Measurements from ENCODE around the gene SYK. TPM values are rescaled to one million over a fixed set of nuclear protein-coding genes. Genes with fewer than 3 reads are reported as not detected.

Gene SYK
- total RNA-seq, 4 donors from 2014 or later = 7.0 to 16.6 (median 8.7) TPM

DNA sequence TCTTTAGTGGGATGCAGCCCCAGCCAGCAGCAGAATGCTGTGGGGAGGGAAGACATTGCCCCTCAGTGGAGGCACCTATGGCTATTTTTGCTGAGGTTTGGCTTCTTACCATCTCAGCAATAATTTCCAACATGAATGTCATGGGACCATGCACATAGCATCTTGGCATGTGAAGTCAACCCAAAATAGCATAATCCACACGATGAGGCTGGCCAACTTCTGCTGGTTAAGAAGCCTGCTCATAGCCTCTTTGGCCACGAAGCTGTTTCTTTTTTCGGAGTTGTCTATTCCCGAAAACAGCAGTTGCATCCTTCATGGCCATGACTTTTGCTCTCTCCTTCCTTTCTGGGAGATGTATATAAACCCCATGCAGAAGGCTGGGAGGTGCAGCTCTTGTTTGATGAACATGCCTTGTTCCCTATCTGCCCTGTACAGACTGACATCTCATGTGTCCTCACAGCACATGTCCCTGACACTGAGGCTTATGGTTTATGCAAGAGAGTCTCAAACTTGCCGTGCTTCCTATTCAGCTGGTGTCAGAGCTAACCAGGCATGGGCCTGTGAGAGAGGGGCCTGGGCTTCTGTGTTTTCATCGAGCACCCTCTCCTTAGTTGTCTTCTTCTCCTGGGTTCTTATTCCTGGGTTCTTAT lies 45.3 kb downstream of the SYK start:
- intact Hi-C loops (cut with DNase I) = no loop called here
- peaks cover 0 to 13% (median 6%) of the 10 kb centered on the region in 4 donors for H3K4me1 ChIP-seq
- no peak for DNase-seq (ENCODE audit: extremely low spot score)
- no peaks in the 10 kb centered on the region for H3K9me3 ChIP-seq
- no peak overlapping the region for H3K4me3 ChIP-seq
- H3K27me3 ChIP-seq = no peaks in the 10 kb centered on the region
- no peak for TF ChIP-seq POLR2AphosphoS5 (IDR thresholded peaks at IDR 0.05)
- TF ChIP-seq POLR2A (IDR thresholded peaks at IDR 0.05; ENCODE audit: low read depth) = no peak
- no peak for TF ChIP-seq EP300 (IDR thresholded peaks at IDR 0.05)
- TF ChIP-seq, protein P1, sequence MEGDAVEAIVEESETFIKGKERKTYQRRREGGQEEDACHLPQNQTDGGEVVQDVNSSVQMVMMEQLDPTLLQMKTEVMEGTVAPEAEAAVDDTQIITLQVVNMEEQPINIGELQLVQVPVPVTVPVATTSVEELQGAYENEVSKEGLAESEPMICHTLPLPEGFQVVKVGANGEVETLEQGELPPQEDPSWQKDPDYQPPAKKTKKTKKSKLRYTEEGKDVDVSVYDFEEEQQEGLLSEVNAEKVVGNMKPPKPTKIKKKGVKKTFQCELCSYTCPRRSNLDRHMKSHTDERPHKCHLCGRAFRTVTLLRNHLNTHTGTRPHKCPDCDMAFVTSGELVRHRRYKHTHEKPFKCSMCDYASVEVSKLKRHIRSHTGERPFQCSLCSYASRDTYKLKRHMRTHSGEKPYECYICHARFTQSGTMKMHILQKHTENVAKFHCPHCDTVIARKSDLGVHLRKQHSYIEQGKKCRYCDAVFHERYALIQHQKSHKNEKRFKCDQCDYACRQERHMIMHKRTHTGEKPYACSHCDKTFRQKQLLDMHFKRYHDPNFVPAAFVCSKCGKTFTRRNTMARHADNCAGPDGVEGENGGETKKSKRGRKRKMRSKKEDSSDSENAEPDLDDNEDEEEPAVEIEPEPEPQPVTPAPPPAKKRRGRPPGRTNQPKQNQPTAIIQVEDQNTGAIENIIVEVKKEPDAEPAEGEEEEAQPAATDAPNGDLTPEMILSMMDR (IDR thresholded peaks at IDR 0.05) = no peak
- H3K27ac ChIP-seq (replicated peaks in 1 of 4) = no peak overlapping the region
- H3K36me3 ChIP-seq = peaks cover 0 to 29% (median 3%) of the 10 kb centered on the region in 4 donors
- 78% methylated on average over 6 of the region's 6 CpGs for WGBS

DNA sequence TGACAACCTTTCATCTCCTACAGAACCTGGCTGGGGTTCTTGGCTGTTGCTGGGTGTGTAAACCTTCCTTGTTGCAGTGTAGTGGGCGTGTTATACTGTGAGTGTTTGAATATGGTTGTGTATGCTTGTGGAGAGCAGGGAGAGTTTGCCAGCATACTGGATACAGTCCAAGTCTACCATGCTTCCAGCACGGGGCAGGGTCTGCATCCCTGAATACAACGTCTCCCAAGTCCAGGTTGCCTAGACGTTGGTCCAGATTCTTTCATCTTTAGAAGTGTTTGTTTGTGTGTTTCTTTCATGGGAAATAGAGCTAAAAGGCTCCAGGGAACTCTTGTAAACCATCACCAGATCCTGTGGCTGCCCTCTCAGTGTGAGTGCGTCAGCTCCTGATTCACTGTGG lies 46.4 kb downstream of the SYK start:
- DNase-seq (ENCODE audit: extremely low spot score) = no peak
- H3K27me3 ChIP-seq = no peaks in the 10 kb centered on the region
- H3K36me3 ChIP-seq = peaks cover 0 to 29% (median 3%) of the 10 kb centered on the region in 4 donors
- no peak overlapping the region for H3K4me3 ChIP-seq
- peaks cover 0 to 24% (median 15%) of the 10 kb centered on the region in 4 donors for H3K4me1 ChIP-seq
- intact Hi-C loops (cut with DNase I) = no loop called here
- TF ChIP-seq POLR2A (IDR thresholded peaks at IDR 0.05; ENCODE audit: low read depth) = no peak
- TF ChIP-seq POLR2AphosphoS5 (IDR thresholded peaks at IDR 0.05) = no peak
- TF ChIP-seq, protein P1 (IDR thresholded peaks at IDR 0.05) = no peak
- TF ChIP-seq EP300 (IDR thresholded peaks at IDR 0.05) = no peak
- H3K27ac ChIP-seq (replicated peaks in 1 of 4) = no peak overlapping the region
- no peaks in the 10 kb centered on the region for H3K9me3 ChIP-seq
- WGBS = 83% methylated on average over 3 of the region's 5 CpGs

GRCh38 chr9:90848866-90849265 lies 47.2 kb downstream of the SYK start:
- TF ChIP-seq, protein P1 (IDR thresholded peaks at IDR 0.05) = no peak
- TF ChIP-seq EP300 (IDR thresholded peaks at IDR 0.05) (no peak), POLR2A (IDR thresholded peaks at IDR 0.05; ENCODE audit: low read depth) (no peak), POLR2AphosphoS5 (IDR thresholded peaks at IDR 0.05) (no peak)
- DNase-seq (ENCODE audit: extremely low spot score) = no peak
- intact Hi-C loops (cut with DNase I) = no loop called here
- H3K9me3 ChIP-seq = no peaks in the 10 kb centered on the region
- H3K27ac ChIP-seq (replicated peaks in 1 of 4) = no peak overlapping the region
- WGBS = 81% methylated on average over 8 of the region's 8 CpGs
- H3K4me1 ChIP-seq = peaks cover 0 to 24% (median 15%) of the 10 kb centered on the region in 4 donors
- H3K27me3 ChIP-seq = no peaks in the 10 kb centered on the region
- peaks cover 0 to 28% (median 3%) of the 10 kb centered on the region in 4 donors for H3K36me3 ChIP-seq
- no peak overlapping the region for H3K4me3 ChIP-seq

DNA sequence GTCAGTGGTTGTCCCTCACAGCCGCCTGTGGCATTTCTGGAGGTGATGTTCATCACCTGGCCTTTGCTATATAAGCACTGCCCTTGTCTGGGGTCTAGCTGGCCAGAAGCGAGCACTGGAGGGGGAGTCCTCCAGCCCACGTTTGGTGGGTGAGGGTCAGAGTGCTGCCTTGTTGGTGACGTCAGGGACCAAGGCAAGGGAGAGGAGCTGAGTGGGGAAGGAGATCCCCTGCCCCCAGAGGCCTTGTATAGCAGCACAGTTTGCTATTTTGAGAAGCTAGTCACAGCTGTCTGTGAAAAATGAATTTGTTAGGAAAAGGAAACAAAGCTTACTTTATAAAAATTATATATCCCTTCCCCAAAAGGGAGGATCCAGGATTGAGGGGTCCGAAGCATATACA lies 49.8 kb downstream of the SYK start:
- no peaks in the 10 kb centered on the region for H3K27me3 ChIP-seq
- H3K9me3 ChIP-seq = no peaks in the 10 kb centered on the region
- DNase-seq (ENCODE audit: extremely low spot score) = no peak
- H3K27ac ChIP-seq (replicated peaks in 1 of 4) = no peak overlapping the region
- intact Hi-C loops (cut with DNase I) = no loop called here
- 80% methylated on average over 2 of the region's 5 CpGs for WGBS
- TF ChIP-seq, protein P1 (IDR thresholded peaks at IDR 0.05) = no peak
- TF ChIP-seq POLR2AphosphoS5 (IDR thresholded peaks at IDR 0.05) (no peak), POLR2A (IDR thresholded peaks at IDR 0.05; ENCODE audit: low read depth) (no peak), EP300 (IDR thresholded peaks at IDR 0.05) (no peak)
- H3K36me3 ChIP-seq = peaks cover 0 to 7% (median 2%) of the 10 kb centered on the region in 4 donors
- no peak overlapping the region for H3K4me3 ChIP-seq
- peaks cover 0 to 24% (median 15%) of the 10 kb centered on the region in 4 donors for H3K4me1 ChIP-seq
